NCI-H1417 treated with DMSO at 0.1 percent for 48 hours (cell line): ENCODE results near the gene MVB12B.
"Not testable (repeated sequence)": the region's sequence is repeated elsewhere in the genome, so short reads cannot be mapped to it uniquely, and the experiment has no call there.

Experiments
- DNase-seq: peaks from one replicate; lab custom pipeline; 2025; lab: John Stamatoyannopoulos, UW

MVB12B gene, protein sequence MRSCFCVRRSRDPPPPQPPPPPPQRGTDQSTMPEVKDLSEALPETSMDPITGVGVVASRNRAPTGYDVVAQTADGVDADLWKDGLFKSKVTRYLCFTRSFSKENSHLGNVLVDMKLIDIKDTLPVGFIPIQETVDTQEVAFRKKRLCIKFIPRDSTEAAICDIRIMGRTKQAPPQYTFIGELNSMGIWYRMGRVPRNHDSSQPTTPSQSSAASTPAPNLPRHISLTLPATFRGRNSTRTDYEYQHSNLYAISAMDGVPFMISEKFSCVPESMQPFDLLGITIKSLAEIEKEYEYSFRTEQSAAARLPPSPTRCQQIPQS

DNA sequence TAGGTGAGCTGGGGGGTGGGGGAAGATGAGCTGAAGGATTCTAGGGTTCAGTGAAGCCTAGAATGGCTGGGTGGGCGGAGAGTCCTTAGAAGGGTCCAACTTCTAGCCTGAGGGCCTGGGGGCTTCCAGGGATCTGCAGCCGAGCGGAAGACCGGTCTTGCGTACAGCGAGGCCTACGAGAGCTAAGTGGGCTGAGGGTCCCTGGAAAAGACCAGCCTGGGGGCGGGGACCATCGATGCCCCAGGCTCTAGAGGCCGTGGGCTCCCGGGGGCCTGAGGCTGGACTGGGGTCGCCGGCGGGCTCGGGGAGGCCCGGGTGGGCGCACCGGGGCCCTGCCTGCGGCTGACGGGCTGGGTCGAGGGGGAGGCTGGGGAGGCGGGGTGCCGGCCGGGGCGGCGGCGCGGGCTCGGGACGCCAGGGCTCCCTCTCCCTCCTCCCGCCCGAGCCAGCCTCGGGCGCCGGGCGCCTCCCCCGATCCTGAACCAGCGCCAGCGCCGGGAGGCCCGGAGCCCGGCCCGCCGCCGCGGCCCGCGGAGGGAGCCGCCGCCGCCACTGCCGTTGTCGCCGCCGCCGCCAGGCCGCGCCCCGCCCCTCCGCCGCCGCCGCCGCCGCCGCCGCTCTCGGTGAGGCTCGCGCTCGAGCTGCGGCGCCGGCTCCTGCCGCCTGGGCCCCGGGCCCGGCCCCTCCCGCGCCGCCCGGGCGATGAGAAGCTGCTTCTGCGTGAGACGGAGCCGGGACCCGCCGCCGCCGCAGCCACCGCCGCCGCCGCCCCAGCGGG, at the start of gene MVB12B:
TSS of gene MVB12B (plus strand) at position 602 of the 778 bp plus-strand sequence. CDS start at position 703, 101 bp downstream.
- no peak for DNase-seq

DNA sequence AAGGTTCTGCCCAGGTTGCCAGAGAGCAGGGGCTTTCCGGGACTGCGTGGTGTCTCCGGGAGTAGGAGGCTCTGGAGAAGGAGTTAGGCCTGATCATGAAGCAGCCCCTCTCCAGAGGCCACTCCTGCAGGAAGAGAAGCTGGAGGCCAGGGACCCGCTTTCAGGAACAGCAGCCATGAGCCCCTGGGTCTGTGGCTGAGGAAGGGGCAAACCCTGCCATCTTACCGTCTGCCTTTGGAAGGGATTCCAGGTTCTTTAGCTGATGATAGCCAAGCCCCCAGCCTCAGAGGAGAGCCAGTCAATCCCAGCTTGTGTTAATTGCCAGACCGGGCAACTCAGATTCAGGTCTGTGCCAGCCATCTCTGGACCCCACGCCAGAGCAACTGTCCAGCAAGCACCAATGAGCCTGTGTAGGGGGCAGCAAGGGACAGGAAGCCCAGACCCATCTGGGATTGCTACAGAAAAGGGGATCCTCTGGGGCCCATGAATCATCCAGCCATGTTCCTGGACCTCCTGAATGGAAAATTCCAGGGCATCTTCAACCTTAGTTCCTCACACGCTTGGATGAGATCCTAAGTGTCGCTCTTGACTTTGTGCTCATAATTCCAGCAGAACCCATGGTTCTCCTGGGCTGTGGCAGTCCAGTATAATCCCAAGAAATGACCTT, 42.7 kb upstream of the MVB12B start:
- DNase-seq = no peak

DNA sequence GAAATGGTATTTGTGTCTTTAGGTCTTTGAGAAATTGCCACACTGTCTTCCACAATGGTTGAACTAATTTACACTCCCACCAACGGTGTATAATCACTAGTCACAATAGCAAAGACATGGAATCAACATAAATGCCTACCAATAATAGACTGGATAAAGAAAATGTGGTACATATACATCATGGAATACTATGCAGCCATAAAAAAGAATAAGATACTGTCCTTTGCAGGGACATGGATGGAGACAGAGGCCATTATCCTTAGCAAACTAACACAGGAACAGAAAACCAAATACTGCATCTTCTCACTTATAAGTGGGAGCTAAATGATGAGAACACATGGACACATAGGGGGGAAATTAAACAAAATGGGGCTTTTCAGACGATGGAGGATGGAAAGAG, 41.0 kb upstream of the MVB12B start:
- not testable (repeated sequence) for DNase-seq

DNA sequence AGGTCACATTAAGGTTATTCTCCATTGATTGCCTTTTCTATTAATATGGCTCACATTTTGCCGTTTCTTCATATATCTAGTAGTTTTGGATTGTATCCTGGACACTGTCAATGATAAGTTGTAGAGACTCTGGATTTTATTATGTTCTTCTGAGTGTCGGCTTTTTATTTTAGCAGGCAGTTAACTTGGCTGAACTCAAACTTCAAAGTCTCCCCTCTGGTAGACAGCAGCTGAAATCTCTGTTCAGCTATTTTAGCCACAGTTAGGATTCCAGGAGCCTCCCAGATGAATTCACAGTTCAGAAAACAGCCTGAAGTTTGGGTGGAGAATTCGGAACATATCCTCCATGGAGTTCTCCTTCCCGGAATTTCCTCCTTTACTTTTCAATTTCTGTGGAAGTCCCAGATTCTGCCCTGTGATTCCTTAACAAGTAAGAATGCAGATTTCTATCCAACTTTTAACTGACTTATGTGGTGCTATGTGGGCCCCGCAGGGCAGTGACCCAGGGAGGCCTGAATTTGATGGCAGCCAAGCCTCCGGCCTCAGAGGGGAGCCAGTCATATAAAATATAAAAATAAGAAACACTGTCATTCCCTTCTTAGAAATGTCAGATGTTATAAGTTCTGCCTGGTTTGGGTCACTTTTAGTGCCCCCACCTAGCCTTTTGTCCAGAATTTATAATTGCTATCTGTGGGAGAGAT, 39.3 kb upstream of the MVB12B start:
- no peak for DNase-seq

DNA sequence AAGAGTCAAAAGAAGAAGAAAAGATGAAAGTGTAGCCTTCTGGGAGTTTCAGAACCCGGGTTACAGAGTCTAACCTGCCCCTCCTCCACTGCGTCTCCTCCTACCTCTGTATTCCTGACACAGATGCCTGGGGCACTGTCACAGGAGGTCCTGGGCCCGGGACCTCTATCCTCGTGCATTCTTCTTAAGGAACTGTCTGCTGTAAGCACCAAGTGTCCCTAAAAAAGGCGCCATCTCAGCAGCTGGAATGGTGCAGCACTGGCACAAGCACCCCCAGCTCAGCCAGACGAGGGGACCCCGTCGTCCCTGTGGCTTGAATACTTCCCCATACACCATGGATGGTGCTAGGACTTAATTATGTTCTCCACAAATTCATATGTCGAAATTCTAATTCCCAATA, 35.8 kb upstream of the MVB12B start:
- no peak for DNase-seq

DNA sequence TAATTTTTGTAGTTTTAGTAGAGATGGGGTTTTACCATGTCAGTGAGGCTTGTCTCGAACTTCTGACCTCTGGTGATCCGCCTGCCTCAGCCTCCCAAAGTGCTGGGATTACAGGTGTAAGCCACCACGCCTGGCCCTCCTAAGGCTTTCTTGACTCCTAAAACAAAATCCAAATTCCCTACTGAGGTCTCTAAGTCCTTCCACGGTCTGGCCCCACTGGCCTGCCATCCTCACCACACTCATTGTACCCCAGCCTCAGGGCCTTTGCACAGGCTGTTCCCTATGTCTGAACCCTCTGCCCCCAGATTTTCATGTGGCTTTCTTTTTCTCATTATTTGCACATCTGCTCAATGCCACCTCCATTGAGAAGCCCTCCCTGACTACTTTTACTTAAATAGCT, 34.7 kb upstream of the MVB12B start:
- no peak for DNase-seq

DNA sequence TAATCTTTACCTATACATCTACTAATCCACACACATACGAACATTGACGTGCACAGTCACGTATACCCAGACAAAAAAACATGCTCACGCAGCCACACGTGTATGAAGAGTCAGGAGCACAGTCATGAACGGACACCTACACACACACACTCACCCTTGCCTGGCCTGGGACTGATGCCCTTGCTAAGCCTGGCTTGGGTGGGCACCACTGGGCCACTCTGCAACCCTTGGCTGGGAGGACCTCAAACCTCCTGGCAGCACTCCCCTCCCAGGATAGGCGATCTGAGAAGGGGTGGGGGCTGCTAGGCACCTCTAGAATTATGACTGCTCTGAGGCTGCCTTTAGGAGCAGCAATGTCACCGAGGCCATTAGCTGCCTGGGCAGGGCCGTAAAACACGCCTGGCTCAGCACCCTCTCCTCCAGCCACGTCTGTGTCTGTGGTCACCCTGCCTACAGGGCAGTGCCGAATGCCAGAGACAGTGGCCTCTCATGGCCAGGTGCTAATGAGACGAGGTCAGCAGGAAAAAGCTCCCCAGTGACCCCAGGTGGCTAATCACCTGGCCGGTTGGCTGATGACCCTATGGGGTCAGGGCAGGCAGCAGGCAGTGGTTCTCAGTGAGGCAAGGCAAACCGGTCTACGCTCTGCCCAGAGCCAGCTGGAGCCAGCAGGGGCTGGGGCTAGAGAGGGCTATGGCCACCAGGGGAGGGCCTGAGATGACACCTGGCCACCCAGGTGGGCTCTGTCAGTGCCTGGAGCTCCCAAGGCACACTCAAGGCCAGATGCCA, 33.7 kb upstream of the MVB12B start:
- DNase-seq = no peak

DNA sequence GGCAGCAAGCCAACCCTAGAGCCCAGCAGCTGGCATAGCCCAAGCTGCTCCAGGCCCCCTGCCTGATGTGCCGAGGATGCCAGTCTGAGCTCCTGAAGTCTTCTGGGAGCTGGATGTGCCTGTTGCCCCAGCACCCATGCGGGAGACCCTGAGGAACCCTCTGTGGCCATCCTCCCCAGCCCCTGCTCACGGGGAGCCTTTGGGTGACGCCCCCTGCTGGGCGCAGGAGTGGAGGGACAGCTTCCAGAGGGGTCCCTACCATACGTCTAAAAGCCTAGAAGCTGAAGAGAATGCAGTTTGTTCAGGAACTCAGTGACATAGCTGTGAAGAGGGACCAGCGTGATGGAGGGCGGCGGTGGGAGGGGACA, 33.1 kb upstream of the MVB12B start:
- DNase-seq = no peak

DNA sequence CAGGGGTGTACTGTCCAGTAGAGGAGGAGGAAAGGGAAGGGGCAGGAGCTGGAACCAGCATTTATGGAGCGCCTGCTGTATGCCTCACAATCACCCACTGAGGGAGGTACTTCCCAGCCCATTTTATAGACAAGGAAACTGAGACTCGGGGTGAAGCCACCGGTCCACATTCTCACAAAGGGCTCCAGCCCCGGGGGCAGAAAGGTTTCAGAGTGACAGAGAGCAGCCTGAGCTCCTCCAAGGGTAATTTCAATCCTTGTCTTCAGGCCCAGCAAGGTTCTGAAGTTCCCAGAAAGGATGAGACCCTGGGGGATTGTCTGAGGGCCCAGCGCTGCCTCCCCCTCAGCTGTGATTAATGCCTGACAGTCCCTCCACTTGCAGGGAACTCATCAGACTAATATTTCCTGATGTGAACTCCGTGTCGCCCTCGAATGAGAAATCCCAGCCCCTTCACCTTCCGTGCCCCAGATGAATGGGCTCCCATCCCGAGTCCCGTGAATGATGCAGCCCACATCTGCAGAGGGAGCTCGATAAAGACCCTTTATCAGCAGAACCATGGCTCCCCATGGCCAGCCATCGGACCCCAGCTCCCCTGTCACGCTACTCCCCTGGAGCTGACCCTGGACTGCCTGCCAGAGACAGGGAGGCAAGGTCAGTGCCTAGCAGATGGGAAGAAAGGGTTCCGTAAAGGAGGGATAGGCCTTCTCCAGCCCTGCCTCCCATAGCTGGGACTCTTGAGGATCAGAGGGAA, 32.1 kb upstream of the MVB12B start:
- no peak for DNase-seq

DNA sequence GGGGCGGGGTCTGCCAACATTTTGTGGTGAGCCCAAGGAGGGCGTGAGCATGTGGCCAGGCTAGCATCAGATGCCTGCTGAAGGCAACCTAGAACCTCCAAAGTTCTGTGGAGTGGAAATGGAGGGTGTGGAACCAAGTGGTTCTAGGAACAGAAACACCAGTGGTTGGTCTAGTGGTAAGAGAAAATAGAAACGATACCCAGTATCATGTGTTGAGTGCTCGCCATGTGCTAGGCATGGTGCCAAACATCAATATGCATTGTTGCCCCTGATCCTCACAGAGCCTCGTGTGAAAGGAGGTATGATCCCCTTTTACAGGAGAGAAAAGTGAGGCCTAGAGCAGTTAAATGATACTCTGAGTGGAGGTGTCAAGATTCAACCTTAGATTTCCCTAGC, 31.5 kb upstream of the MVB12B start:
- no peak for DNase-seq

DNA sequence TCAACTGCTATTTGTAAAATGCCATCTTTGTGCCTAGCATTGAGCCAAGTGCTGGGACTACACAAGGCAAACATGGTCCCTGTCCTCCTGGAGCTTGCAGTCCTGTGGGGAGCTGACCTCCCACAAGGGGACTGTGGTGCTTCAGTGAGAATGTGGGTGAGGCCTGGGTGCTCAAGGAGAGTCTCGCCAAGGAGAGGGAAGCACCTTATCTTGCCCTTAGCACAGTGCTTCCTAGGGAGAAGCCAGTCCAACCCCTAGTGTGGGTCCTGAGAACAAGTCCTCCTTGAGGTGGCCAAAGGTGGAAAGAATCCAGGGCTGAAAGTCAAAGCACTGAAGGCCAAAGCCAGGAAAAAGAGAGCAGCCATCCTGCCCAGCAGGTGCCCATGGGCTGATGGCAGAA, 31.1 kb upstream of the MVB12B start:
- no peak for DNase-seq

DNA sequence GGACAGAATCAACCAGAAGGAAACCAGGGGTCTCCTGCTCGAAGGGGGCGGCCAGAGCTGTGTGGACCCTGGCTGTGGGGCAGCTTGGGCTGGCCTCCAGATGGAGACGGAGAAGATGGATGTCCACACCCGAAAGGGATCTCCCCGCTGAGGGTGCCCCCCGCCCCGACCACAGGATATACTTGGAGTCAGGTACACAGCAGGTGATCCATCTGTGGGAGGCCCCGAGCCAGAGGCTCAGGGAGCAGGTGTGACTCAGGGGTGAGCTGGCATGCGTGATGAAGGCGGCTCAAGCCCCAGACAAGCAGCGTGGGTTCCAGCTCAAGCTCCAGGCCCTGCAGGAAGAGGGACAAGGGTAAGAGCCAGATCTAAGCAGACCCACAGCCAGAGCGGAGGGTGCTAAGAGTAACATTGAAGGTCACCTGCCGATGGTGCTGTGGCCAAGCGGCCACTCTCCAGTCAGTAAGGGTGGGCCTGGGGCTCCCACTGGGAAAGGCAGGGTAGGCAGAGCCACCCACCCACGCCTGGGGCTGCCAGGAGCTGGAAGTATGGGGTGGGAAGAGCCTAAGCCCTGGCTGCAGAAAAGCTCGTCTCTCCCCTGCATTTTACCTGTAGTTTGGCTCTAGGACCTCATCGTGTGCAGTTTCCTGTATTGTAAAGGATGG, 30.6 kb upstream of the MVB12B start:
- DNase-seq = no peak

DNA sequence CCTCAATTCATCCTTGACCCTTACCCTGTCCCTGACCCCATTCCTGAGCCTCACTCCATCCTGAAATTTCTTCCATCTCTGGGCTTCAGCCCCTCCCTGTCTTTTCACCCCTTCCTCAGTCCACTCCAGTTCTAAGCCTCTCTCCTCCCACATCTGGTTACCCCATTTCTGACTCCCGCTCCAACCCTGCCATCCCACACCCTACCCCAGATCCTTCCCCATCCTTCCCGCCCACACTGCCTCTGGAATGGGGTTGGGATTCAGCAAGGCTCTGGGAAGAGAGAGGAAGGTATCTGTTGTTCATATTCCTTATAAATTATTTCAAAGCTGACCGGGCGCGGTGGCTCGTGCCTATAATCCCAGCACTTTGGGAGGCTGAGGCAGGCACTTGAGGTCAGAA, 29.9 kb upstream of the MVB12B start:
- no peak for DNase-seq

DNA sequence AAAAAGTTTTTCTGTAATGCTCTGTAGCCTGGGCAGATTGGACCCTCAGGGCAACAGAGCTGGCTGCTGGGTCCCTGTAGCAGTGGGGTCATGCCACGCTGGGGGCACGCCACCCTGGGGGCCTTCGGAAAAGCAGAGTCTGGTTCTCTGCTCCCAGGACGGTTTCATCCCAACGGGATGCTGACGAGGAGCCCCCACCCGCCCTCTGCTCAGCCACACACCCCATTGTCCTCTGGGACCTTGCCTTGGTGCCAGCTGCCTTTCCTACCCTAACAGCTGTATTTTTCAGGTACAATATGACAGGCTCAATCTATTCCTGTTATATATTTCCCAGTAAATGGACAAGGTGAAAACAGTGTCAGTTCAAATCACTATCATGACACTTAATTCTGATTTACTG, 29.0 kb upstream of the MVB12B start:
- DNase-seq = no peak

DNA sequence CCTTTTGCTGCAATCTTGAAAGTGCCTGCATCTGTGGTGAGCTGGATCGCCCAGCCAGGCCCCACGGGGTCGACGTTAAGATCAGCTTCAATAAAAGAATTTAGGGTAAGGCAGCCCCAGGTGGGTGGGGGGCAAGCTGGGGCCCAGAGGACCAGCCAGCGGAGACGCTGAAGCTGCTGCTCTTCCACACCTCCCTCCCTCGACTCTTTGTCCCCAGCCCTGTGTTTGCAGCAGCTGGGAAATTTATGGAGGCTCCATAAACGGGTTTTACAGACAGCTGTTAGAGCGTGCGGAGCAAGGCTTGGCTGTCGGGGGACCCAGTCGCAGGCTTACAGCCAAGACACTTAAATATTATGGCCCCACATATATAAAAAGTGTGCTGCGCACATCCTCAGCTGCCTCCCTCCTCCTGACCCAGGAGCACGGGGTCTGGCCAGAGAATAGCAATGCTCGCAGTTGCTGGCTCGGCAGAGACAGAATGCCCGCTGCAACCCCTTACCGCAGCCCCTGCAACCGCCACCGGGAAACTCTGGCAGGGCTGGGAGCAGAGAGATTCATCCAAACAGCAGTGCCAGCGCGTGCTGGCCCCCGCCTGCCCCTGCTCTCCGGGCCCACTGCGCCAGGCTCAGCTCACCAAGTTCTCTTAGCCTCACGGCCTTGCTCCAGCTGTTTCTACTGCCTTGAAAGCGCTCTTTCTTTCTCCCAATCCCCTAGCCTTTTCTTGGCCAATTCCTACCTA, 28.4 kb upstream of the MVB12B start:
- no peak for DNase-seq

DNA sequence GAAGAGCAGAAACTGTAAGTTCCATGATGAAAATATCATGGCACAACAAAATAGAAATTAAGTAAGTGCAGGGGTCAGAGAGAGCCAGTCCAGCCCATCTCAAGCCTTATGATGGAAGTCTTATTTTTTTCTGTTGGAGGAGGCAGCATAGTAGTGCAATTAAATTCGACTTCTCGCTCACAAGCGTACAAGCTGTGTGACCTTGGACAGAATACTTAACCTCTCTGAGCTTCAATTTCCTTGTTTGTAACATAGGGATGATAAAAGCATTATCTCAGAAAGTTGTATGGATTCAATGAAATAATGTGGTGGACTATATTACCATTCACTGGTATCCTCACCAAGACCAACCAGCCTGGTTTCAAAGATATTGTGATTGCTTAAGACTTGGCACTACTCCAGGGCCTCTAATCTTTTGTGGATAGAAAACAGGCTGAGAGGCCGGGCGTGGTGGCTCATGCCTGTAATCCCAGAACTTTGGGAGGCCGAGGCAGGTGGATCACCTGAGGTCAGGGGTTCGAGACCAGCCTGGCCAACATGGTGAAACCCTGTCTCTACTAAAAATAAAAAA, 26.8 kb upstream of the MVB12B start:
- no peak for DNase-seq

DNA sequence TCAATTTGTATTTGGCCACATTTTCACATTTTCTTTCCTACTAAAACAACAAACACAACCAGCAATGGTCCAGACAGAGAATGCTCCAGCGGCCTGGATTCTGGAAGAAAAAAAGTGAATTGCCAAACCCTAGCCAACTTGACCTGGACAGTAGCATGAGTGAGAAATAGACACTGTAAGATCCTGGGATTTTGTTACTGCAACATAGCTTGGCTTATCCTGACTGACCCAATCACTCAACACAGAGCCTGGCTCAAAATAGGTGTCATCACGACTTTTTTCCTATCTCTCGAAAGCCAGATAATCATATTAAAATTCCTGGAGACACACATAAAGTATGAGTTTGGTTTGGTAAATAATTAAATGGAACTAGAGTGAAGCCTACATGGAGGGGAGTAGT, 25.4 kb upstream of the MVB12B start:
- no peak for DNase-seq

DNA sequence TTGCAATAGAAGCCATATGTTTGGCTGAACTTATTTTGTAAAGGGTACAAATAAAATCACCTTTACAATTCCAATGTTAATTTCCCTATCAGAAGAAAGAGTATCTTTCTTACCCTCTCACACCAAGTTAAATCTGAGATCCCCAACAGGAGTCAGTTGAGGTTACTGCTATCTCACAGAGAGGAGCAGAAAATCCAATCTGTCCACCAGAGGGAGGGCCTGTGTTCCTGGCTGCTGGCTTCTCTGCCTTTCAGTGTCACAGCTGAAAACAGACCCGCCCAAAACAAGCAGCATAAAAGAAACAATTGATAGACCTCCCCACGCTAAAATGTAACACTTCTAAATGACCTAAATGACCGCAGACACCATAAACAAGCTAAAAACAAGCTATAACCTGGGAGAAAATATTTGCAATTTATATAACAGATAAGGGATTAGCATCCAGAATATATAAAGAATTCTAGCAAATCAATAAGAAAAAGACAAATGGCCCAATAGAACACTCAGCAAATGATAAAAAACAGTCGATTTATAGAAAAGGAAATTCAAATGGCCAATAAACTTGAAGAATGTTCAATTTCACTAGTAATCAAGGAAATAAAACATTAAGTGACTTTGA, 24.5 kb upstream of the MVB12B start:
- DNase-seq = no peak

DNA sequence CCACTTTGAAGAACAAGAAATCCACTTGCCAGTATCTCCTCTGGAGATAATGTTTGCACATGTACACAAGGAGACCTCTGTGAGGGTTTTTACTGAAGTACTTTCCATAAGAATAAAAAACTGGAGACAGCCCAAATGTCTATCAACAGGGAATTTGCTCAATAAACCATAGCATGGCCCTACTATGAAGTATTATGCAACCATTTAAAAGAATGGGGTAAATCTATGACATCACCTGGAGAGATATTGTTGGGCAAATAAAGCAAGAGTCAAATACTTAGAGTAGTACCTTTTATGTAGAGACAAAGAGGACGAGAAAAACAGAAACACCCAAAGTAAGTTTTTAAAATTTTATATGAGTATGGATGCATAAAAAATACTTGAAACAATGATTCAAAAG, 23.9 kb upstream of the MVB12B start:
- DNase-seq = no peak
